ENCODE data around the gene TMUB2.

DNA sequence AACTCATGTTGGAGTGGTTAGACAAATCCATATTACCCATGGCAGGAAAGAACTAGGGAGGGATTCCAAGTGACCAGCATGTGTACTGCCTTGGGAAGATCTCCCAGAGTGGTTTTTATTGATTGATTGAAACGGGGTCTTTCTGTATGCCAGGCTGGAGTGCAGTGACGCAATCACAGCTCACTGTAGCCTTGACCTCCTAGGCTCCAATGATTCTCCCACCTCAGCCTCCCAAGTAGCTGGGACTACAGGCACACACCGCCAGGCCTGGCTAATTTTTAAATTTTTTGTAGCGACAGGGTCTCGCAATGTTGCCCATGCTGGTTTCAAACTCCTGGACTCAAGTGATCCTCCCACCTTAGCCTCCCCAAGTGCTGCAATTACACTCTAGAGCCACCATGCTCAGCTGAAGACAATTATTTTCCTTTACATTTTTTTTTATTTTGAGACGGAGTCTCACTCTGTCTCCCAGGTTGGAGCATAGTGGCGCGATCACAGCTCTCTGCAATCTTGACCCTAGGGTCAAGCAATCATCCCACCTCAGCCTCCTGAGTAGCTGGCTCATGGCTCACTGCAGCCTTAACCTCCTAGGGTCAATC lies 2.5 kb upstream of the TMUB2 start:
- no peak for TF ChIP-seq SNAPC5 (CRISPR knock-in tag; IDR thresholded peaks at IDR 0.05)
- TF ChIP-seq PURB (CRISPR knock-in tag; IDR thresholded peaks at IDR 0.05; ENCODE audit: low read depth), result no peak
- no peak for TF ChIP-seq ZSCAN29 (IDR thresholded peaks at IDR 0.05)
- TF ChIP-seq, protein P1, sequence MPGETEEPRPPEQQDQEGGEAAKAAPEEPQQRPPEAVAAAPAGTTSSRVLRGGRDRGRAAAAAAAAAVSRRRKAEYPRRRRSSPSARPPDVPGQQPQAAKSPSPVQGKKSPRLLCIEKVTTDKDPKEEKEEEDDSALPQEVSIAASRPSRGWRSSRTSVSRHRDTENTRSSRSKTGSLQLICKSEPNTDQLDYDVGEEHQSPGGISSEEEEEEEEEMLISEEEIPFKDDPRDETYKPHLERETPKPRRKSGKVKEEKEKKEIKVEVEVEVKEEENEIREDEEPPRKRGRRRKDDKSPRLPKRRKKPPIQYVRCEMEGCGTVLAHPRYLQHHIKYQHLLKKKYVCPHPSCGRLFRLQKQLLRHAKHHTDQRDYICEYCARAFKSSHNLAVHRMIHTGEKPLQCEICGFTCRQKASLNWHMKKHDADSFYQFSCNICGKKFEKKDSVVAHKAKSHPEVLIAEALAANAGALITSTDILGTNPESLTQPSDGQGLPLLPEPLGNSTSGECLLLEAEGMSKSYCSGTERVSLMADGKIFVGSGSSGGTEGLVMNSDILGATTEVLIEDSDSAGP (CRISPR knock-in tag; IDR thresholded peaks at IDR 0.05), result no peak
- TF ChIP-seq, protein P2, sequence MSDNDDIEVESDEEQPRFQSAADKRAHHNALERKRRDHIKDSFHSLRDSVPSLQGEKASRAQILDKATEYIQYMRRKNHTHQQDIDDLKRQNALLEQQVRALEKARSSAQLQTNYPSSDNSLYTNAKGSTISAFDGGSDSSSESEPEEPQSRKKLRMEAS (CRISPR knock-in tag; IDR thresholded peaks at IDR 0.05), result no peak
- TF ChIP-seq, protein P3, sequence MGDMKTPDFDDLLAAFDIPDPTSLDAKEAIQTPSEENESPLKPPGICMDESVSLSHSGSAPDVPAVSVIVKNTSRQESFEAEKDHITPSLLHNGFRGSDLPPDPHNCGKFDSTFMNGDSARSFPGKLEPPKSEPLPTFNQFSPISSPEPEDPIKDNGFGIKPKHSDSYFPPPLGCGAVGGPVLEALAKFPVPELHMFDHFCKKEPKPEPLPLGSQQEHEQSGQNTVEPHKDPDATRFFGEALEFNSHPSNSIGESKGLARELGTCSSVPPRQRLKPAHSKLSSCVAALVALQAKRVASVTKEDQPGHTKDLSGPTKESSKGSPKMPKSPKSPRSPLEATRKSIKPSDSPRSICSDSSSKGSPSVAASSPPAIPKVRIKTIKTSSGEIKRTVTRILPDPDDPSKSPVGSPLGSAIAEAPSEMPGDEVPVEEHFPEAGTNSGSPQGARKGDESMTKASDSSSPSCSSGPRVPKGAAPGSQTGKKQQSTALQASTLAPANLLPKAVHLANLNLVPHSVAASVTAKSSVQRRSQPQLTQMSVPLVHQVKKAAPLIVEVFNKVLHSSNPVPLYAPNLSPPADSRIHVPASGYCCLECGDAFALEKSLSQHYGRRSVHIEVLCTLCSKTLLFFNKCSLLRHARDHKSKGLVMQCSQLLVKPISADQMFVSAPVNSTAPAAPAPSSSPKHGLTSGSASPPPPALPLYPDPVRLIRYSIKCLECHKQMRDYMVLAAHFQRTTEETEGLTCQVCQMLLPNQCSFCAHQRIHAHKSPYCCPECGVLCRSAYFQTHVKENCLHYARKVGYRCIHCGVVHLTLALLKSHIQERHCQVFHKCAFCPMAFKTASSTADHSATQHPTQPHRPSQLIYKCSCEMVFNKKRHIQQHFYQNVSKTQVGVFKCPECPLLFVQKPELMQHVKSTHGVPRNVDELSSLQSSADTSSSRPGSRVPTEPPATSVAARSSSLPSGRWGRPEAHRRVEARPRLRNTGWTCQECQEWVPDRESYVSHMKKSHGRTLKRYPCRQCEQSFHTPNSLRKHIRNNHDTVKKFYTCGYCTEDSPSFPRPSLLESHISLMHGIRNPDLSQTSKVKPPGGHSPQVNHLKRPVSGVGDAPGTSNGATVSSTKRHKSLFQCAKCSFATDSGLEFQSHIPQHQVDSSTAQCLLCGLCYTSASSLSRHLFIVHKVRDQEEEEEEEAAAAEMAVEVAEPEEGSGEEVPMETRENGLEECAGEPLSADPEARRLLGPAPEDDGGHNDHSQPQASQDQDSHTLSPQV (IDR thresholded peaks at IDR 0.05), result no peak
- TF ChIP-seq TCF15 (CRISPR knock-in tag; IDR thresholded peaks at IDR 0.05), result no peak
- no peak for TF ChIP-seq NR2C2 (CRISPR knock-in tag; IDR thresholded peaks at IDR 0.05)
- no peak for TF ChIP-seq NR2C2 (tag; IDR thresholded peaks at IDR 0.05)
- no peak for TF ChIP-seq ZBTB1 (CRISPR knock-in tag; IDR thresholded peaks at IDR 0.05; ENCODE audit: borderline replicate concordance, low read depth)
- no peak for TF ChIP-seq CTCF (IDR thresholded peaks at IDR 0.05 in 2 of 3, conservative IDR thresholded peaks at IDR 0.05 in 1 of 3; ENCODE audit: insufficient read depth in 2 of 3, low read depth in 1 of 3, low read length in 3 of 3)
- TF ChIP-seq ZZZ3 (IDR thresholded peaks at IDR 0.05), result no peak
- no peak for TF ChIP-seq PHF21A (IDR thresholded peaks at IDR 0.05; ENCODE audit: borderline replicate concordance, low read depth)
- no peak for TF ChIP-seq DEAF1 (CRISPR knock-in tag; IDR thresholded peaks at IDR 0.05)

Data from K562 (cell line).